IPS-20b (cell line): ENCODE measurements around the gene LRP10.
A peak's percentile ranks its signal among the peaks of the same experiment; 100 is the strongest.

Experiments
- H3K27ac ChIP-seq: one replicate; pipeline ENCODE4 v1.5.1; 2013; ENCODE audit warnings: low read length
- H3K27me3 ChIP-seq: 2 replicates; pipeline ENCODE4 v1.6.1; 2013; ENCODE audit warnings: mild to moderate bottlenecking, low read length, inconsistent platforms; ENCODE audit not compliant: insufficient read depth
- H3K36me3 ChIP-seq: 2 replicates; pipeline ENCODE4 v1.6.1; 2013; ENCODE audit warnings: low read depth, mild to moderate bottlenecking, inconsistent platforms, low read length, moderate library complexity; ENCODE audit not compliant: insufficient read depth
- H3K4me1 ChIP-seq: 2 replicates; pipeline ENCODE4 v1.6.1; 2013; ENCODE audit warnings: mild to moderate bottlenecking, control low read depth, inconsistent platforms, low read length, moderate library complexity; ENCODE audit not compliant: insufficient read depth
- H3K4me3 ChIP-seq: 2 replicates; pipeline ENCODE4 v1.5.1; 2013; ENCODE audit warnings: mild to moderate bottlenecking, low read length, inconsistent platforms
- H3K9ac ChIP-seq: 2 replicates; pipeline ENCODE4 v1.6.1; 2013; ENCODE audit warnings: low read depth, mild to moderate bottlenecking, inconsistent platforms, low read length, moderate library complexity
- H3K9me3 ChIP-seq: 2 replicates; pipeline ENCODE4 v1.6.1; 2013; ENCODE audit warnings: mild to moderate bottlenecking, low read depth, low read length, inconsistent platforms; ENCODE audit not compliant: insufficient read depth

LRP10 gene

DNA sequence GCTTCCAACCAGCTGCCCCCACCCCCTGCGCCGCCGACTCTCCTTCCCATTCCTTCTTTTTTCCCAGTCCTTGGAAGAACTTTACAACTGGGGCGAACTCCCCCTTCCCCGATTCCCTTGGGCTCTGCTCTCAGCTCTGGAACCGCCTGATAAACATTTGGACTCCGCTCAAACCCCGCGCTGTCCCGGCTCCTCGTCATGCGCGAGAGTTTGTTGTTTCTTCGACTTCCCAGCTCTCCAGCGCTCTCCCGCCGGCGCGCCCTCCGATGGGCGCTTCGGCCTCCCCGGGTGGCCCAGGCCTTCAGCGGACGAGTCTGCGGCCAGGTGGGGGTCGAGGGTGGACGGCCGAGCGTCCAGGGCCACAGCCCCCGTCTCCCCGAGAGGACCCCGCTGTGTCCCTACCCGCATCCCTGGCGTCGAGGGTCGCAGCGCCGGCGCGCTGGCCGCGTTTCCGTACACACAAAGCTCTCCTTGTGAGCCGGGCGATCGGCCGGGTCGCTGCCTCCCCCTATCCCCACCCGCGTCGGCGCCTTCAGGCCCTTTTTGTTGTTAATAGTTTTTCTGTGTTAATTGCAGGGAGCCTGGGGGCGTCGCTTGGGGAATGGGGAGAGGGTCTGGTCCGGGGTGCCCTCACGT, 34.3 kb upstream of the LRP10 start:
- H3K9ac ChIP-seq, result peak overlapping the region; percentile 93
- H3K4me3 ChIP-seq, result peak overlapping the region; percentile 90
- H3K27ac ChIP-seq, result no peak overlapping the region
- peaks cover 20% of the 10 kb centered on the region; the same call in 1 of the 2 replicates for H3K4me1 ChIP-seq
- no peaks in the 10 kb centered on the region for H3K9me3 ChIP-seq
- peaks cover 30% of the 10 kb centered on the region for H3K36me3 ChIP-seq
- H3K27me3 ChIP-seq, result peaks cover 14% of the 10 kb centered on the region; the same call in 1 of the 2 replicates

DNA sequence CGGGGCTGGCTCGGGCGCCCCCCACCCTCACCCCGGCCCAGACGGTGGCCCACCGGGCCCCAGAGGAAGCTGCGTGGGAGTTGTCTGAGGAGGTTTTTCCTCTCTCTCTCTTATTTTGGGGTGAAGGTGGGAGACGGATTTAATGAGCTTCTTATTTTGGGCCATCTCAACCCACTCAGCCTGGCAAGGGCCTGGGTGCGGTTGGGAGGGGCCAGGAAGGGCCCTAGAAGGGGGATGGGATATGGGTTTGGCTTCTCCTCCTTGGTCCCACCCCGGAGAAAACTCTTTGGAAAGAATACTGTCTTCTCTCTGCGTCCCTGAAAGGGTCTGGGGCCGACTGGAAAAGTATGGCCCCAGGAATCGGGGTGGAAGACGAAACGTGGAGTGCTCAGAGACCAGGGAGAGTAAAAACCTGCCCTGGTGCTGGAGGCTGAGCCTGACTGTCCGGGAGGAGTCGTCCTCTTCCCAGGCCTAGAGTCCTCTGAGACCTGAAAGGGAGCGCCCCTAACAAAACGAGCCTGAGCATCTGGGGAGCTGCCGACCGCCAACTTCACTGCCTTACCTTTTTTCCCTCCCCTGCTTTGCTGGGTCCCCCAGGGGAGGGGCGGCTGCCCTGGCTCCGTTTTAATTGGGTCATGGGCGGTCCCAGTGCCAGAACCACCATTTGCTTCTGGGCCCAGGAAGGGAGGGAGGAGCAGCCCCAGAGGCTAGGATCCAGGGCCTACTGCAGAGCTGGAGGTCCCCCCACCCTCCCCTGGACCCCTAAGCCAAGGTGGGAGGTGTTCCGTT, 33.6 kb upstream of the LRP10 start:
- Histone ChIP-seq H3K27me3 (peaks cover 14% of the 10 kb centered on the region; the same call in 1 of the 2 replicates), H3K9me3 (no peaks in the 10 kb centered on the region), H3K4me1 (peaks cover 20% of the 10 kb centered on the region; the same call in 1 of the 2 replicates), H3K4me3 (peak overlapping the region; percentile 90), H3K36me3 (peaks cover 37% of the 10 kb centered on the region), H3K27ac (peak overlapping the region; percentile 52), H3K9ac (peak overlapping the region; percentile 93)

DNA sequence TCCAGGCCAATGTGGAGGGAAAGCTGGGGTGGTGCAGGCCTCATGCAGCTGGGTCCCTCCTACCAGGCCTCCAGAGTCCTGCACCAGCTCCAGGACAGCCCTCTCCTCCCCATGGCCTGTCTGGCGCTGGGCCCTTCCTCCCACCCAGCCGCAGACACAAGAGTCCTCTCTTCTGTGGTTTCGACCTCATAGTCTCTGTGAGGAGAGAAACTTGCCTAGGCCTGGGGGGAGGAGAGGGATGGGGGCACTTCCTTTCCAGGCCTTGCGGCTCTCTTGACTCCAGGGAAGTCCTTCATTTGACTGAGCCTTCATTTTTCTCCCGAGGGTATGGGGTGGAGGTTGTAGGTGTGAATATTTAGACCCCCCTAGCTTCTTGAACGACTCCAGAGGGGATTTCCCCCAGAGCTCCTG, 32.9 kb upstream of the LRP10 start:
- Histone ChIP-seq H3K27me3 (peaks cover 14% of the 10 kb centered on the region; the same call in 1 of the 2 replicates), H3K4me3 (peak overlapping the region; percentile 90), H3K9me3 (no peaks in the 10 kb centered on the region), H3K27ac (peak overlapping the region; percentile 52), H3K9ac (peak overlapping the region; percentile 93; the same call in 1 of the 2 replicates), H3K4me1 (peaks cover 20% of the 10 kb centered on the region; the same call in 1 of the 2 replicates), H3K36me3 (peaks cover 37% of the 10 kb centered on the region)

DNA sequence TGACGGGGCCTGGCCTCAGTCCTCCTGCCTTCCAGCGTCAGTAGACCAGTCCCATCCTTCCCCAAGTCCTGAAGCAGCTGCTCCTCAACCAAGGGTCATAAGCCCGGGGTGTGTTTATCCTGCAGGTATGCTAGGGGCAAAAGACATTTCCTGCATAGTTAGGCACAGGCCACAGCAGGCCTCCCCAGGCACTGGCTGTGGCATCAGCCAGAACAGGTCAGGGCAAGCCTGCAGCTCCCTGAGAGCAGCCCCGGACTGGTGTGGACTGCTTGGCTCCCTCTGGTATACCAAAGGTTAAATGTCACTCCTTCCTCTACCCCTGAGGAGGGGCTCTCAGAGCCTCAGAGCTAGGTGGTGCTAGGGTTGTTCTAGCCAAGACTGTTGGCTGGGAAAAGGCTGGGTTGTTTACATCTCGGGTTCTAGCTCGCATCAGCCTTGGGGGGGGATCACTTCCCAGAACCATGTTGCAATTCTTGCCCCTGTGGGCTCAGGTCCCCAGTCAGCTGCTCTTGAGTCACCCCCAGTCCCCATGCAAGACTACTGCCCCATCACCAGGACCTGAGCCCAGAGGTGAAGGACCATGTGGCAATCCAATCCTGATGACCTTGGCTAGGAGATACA, 32.3 kb upstream of the LRP10 start:
- H3K4me1 ChIP-seq, result peaks cover 20% of the 10 kb centered on the region; the same call in 1 of the 2 replicates
- H3K4me3 ChIP-seq, result peak overlapping the region; percentile 90; the same call in 1 of the 2 replicates
- no peak overlapping the region for H3K27ac ChIP-seq
- H3K27me3 ChIP-seq, result peaks cover 14% of the 10 kb centered on the region; the same call in 1 of the 2 replicates
- no peaks in the 10 kb centered on the region for H3K9me3 ChIP-seq
- peaks cover 35% of the 10 kb centered on the region for H3K36me3 ChIP-seq
- H3K9ac ChIP-seq, result peak overlapping the region; percentile 93; the same call in 1 of the 2 replicates

DNA sequence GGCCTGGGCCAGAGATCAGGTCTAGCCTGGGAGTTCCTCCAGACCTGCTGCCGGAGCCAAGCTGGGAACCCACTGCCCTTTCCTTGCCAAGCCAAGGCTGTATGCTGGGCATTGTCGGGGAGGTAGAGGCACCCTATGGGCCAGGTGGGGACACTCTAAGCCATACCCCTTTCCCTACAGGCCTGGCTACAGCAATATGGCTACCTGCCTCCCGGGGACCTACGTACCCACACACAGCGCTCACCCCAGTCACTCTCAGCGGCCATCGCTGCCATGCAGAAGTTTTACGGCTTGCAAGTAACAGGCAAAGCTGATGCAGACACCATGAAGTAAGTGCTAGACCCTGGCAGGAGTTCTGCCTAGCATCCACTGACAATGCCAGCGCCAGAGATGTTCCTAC, 30.2 kb upstream of the LRP10 start:
- H3K36me3 ChIP-seq, result peaks cover 41% of the 10 kb centered on the region
- peaks cover 14% of the 10 kb centered on the region; the same call in 1 of the 2 replicates for H3K27me3 ChIP-seq
- H3K27ac ChIP-seq, result no peak overlapping the region
- peaks cover 14% of the 10 kb centered on the region; the same call in 1 of the 2 replicates for H3K4me1 ChIP-seq
- H3K9ac ChIP-seq, result no peak overlapping the region
- H3K4me3 ChIP-seq, result no peak overlapping the region
- no peaks in the 10 kb centered on the region for H3K9me3 ChIP-seq

DNA sequence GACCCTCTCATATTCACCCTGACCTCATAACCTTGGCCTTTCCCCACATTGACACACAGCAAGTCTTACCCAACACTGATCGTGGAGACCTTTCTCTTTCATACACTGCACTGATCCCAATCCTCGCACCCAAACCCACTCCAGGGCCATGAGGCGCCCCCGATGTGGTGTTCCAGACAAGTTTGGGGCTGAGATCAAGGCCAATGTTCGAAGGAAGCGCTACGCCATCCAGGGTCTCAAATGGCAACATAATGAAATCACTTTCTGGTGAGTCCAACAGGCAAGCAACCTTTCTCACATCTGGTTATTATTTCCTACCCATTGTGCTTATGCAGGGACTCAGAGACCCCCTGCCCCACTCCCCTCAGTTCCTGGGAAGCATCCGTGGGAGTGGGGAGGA, 29.8 kb upstream of the LRP10 start:
- Histone ChIP-seq H3K9me3 (no peaks in the 10 kb centered on the region), H3K27ac (no peak overlapping the region)

DNA sequence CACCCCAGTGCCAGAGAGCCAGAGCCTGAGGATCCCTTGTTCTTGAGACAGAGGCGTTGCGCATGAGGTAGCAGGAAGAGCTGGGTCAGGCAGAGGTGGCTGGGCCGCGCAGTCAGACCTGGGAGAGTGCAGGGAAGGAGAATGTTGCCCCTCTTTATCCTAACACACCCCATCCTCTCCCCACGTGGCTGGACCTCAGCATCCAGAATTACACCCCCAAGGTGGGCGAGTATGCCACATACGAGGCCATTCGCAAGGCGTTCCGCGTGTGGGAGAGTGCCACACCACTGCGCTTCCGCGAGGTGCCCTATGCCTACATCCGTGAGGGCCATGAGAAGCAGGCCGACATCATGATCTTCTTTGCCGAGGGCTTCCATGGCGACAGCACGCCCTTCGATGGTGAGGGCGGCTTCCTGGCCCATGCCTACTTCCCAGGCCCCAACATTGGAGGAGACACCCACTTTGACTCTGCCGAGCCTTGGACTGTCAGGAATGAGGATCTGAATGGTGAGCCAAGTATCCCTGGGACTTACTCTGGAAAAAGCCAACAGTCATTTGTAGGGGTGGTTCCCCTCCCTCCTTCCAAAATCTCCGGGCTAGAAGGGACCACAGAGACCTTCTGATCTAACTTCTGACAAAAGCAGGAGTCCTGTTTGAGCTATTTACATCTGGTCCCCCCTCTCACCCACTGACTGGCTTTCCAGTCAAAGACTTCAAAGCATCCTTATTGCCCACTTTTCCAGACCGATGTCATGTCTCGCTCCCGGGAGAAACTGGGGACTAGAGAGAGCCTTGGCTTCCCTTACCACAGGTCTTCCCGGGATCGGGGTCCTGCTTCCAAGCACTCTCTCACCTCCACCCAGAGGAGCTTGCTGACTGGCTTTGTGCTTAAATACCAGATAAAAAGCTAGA, 29.1 kb upstream of the LRP10 start:
- Histone ChIP-seq H3K9ac (no peak overlapping the region), H3K4me3 (no peak overlapping the region), H3K27me3 (peaks cover 7% of the 10 kb centered on the region; the same call in 1 of the 2 replicates), H3K36me3 (peaks cover 44% of the 10 kb centered on the region), H3K4me1 (peaks cover 14% of the 10 kb centered on the region; the same call in 1 of the 2 replicates), H3K9me3 (no peaks in the 10 kb centered on the region), H3K27ac (no peak overlapping the region)

More for the DNA sequence above, 29.8 kb upstream of the LRP10 start:
- Histone ChIP-seq H3K27me3 (peaks cover 14% of the 10 kb centered on the region; the same call in 1 of the 2 replicates), H3K4me1 (peaks cover 14% of the 10 kb centered on the region; the same call in 1 of the 2 replicates), H3K9ac (no peak overlapping the region), H3K4me3 (no peak overlapping the region), H3K36me3 (peaks cover 44% of the 10 kb centered on the region)

DNA sequence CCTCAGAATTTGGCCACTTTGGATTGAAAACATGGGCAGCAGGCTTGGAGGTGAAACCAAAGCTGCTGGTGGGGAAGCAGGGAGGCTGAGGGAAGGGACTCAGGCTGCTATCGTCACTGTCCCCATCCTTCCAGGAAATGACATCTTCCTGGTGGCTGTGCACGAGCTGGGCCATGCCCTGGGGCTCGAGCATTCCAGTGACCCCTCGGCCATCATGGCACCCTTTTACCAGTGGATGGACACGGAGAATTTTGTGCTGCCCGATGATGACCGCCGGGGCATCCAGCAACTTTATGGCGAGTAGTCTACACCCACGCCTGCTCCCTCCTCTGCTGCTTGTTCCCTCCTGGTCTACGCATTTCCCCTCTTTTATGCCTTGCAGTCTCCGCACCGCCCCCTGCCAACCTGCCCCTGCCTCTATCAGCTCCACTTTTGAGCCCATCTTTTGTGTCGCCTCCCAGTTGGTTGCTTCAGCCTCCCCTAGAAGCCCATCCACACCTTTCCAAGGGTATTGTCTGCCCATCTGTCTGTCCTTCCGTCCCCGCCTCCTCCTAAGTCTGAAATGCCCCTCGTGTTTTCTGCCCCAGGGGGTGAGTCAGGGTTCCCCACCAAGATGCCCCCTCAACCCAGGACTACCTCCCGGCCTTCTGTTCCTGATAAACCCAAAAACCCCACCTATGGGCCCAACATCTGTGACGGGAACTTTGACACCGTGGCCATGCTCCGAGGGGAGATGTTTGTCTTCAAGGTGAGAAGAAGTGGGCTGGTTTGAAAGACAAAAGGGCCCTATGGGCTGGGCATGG, 28.2 kb upstream of the LRP10 start:
- no peak overlapping the region for H3K27ac ChIP-seq
- no peaks in the 10 kb centered on the region; the same call in 1 of the 2 replicates for H3K27me3 ChIP-seq
- peaks cover 19% of the 10 kb centered on the region; the same call in 1 of the 2 replicates for H3K4me1 ChIP-seq
- no peaks in the 10 kb centered on the region for H3K9me3 ChIP-seq
- H3K4me3 ChIP-seq, result no peak overlapping the region
- no peak overlapping the region for H3K9ac ChIP-seq
- H3K36me3 ChIP-seq, result peaks cover 44% of the 10 kb centered on the region

DNA sequence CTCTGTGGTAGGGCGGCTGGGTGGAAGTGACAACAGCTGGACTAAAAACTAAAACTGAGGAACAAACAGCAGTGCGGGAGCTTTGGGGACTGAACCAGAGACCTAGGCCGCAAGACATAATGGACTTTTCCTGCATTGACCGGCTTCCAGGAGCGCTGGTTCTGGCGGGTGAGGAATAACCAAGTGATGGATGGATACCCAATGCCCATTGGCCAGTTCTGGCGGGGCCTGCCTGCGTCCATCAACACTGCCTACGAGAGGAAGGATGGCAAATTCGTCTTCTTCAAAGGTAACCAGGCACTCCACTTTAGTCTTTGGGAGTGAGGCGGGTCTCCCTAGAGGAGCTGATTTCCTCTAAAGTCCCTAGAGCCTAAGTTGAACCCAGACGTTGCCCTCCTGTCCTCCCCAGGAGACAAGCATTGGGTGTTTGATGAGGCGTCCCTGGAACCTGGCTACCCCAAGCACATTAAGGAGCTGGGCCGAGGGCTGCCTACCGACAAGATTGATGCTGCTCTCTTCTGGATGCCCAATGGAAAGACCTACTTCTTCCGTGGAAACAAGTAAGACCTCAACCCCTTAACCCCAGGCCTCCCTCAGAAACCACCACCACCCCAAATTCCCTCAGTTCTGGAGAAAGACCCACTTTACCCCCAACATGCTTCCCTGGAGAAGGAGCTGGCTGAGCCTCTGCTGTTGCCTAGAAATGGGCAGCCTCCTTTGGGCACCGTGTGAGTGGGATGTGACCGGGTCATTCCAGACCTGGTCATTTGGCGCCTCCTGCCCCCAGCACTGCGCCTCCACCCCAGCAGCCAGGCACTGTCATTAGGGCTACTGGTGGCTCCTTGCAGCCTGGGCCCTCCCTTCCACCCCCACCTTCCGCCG, 27.1 kb upstream of the LRP10 start:
- no peak overlapping the region for H3K4me3 ChIP-seq
- no peak overlapping the region for H3K9ac ChIP-seq
- peaks cover 44% of the 10 kb centered on the region for H3K36me3 ChIP-seq
- H3K27me3 ChIP-seq, result no peaks in the 10 kb centered on the region
- peaks cover 16% of the 10 kb centered on the region; the same call in 1 of the 2 replicates for H3K4me1 ChIP-seq
- H3K9me3 ChIP-seq, result no peaks in the 10 kb centered on the region
- H3K27ac ChIP-seq, result no peak overlapping the region

DNA sequence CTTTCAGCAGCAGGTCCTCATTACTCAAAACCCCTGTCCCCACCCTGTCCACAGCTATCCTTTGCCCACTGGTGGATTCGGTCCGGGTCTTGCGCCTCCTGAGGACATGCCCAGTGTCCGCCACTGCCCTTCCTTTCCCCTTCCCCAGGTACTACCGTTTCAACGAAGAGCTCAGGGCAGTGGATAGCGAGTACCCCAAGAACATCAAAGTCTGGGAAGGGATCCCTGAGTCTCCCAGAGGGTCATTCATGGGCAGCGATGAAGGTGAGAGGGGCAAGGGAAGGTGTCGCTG, 26.5 kb upstream of the LRP10 start:
- H3K9me3 ChIP-seq, result no peaks in the 10 kb centered on the region
- no peak overlapping the region for H3K4me3 ChIP-seq
- no peak overlapping the region for H3K27ac ChIP-seq
- no peak overlapping the region for H3K9ac ChIP-seq
- peaks cover 44% of the 10 kb centered on the region for H3K36me3 ChIP-seq
- H3K4me1 ChIP-seq, result peaks cover 15% of the 10 kb centered on the region; the same call in 1 of the 2 replicates
- H3K27me3 ChIP-seq, result no peaks in the 10 kb centered on the region
